Body of pancreas (tissue), 4 donors: Measurements from ENCODE around the gene NT5C2.
"Not testable (repeated sequence)": the region's sequence is repeated elsewhere in the genome, so short reads cannot be mapped to it uniquely, and the experiment has no call there.

Experiments used
- CTCF ChIP-seq, 7 experiments: fragments of 450-650 bp in 4 of 7; fragments of 200-600 bp in 3 of 7; sonication (generic) in 3 of 7; IDR thresholded peaks; one replicate each; pipeline ENCODE4 v1.5.1; 2016 to 2019; ENCODE audit warnings: antibody characterized with exemption in 7 of 7
- POLR2A ChIP-seq, 3 donors: fragments of 450-650 bp; IDR thresholded peaks; one replicate each; pipeline ENCODE4 v1.6.1; 2016; ENCODE audit warnings: antibody characterized with exemption in 3 of 3, mild to moderate bottlenecking in 2 of 3

GRCh38 chr10:103167554-103167953 lies 25.5 kb downstream of the NT5C2 start:
- not testable (repeated sequence) for TF ChIP-seq CTCF, POLR2A (IDR thresholded peaks at IDR 0.05)
